HEK293 (cell line): ENCODE data around the gene SCYL3.

Experiments
- ELK4 ChIP-seq: IDR thresholded peaks from 2 replicates; pipeline ENCODE4 v1.6.1; 2011; ENCODE audit warnings: mild to moderate bottlenecking, low read depth, low read length, borderline replicate concordance
- HOXD13 ChIP-seq: sonication (generic); formaldehyde crosslinking; IDR thresholded peaks from 2 replicates; pipeline ENCODE4 v1.8.0; 2022; ENCODE audit warnings: missing genetic modification reagents, borderline replicate concordance
- KLF16 ChIP-seq: fragments of 450-650 bp; formaldehyde crosslinking; IDR thresholded peaks from 2 replicates; pipeline ENCODE4 v1.5.1; 2017; ENCODE audit warnings: missing biosample characterization, missing genetic modification characterization
- KLF17 ChIP-seq: fragments of 450-650 bp; formaldehyde crosslinking; IDR thresholded peaks from 2 replicates; pipeline ENCODE4 v1.5.1; 2016; ENCODE audit warnings: missing biosample characterization, missing genetic modification characterization
- OVOL3 ChIP-seq: fragments of 450-650 bp; formaldehyde crosslinking; IDR thresholded peaks from 2 replicates; pipeline ENCODE4 v1.5.1; 2016; ENCODE audit warnings: missing biosample characterization, missing genetic modification characterization
- PRDM6 ChIP-seq: fragments of 450-650 bp; formaldehyde crosslinking; IDR thresholded peaks from 2 replicates; pipeline ENCODE4 v1.5.1; 2017; ENCODE audit warnings: missing biosample characterization, missing genetic modification characterization
- SP7 ChIP-seq: fragments of 450-650 bp; formaldehyde crosslinking; IDR thresholded peaks from 2 replicates; pipeline ENCODE4 v1.5.1; 2016; ENCODE audit warnings: missing biosample characterization, missing genetic modification characterization
- WT1 ChIP-seq: fragments of 450-650 bp; formaldehyde crosslinking; IDR thresholded peaks from 2 replicates; pipeline ENCODE4 v1.5.1; 2016; ENCODE audit warnings: missing biosample characterization, missing genetic modification characterization
- ZBTB1 ChIP-seq: fragments of 450-650 bp; formaldehyde crosslinking; IDR thresholded peaks from 2 replicates; pipeline ENCODE4 v1.5.1; 2016; ENCODE audit warnings: missing biosample characterization, missing genetic modification characterization
- ZBTB20 ChIP-seq: fragments of 450-650 bp; formaldehyde crosslinking; IDR thresholded peaks from 2 replicates; pipeline ENCODE4 v1.5.1; 2016; ENCODE audit warnings: missing biosample characterization, missing genetic modification characterization
- ZBTB6 ChIP-seq: fragments of 450-650 bp; formaldehyde crosslinking; IDR thresholded peaks from 2 replicates; pipeline ENCODE4 v1.5.1; 2017; ENCODE audit warnings: missing biosample characterization, missing genetic modification characterization
- ZEB2 ChIP-seq: fragments of 450-650 bp; formaldehyde crosslinking; IDR thresholded peaks from 2 replicates; pipeline ENCODE4 v1.5.1; 2016; ENCODE audit warnings: missing biosample characterization, missing genetic modification characterization
- ZFP3 ChIP-seq: fragments of 450-650 bp; formaldehyde crosslinking; IDR thresholded peaks from 2 replicates; pipeline ENCODE4 v1.5.1; 2016; ENCODE audit warnings: low read depth, missing biosample characterization, missing genetic modification characterization
- ZFP37 ChIP-seq: fragments of 450-650 bp; formaldehyde crosslinking; IDR thresholded peaks from 2 replicates; pipeline ENCODE4 v1.5.1; 2016; ENCODE audit warnings: missing biosample characterization, missing genetic modification characterization
- ZNF140 ChIP-seq: fragments of 450-650 bp; formaldehyde crosslinking; IDR thresholded peaks from 2 replicates; pipeline ENCODE4 v1.5.1; 2016; ENCODE audit warnings: missing biosample characterization, missing genetic modification characterization
- ZNF155 ChIP-seq: fragments of 450-650 bp; formaldehyde crosslinking; IDR thresholded peaks from 2 replicates; pipeline ENCODE4 v1.5.1; 2016; ENCODE audit warnings: missing biosample characterization, missing genetic modification characterization
- ZNF202 ChIP-seq: fragments of 450-650 bp; formaldehyde crosslinking; IDR thresholded peaks from 2 replicates; pipeline ENCODE4 v1.5.1; 2016; ENCODE audit warnings: missing biosample characterization, missing genetic modification characterization, borderline replicate concordance
- ZNF223 ChIP-seq: fragments of 450-650 bp; formaldehyde crosslinking; IDR thresholded peaks from 2 replicates; pipeline ENCODE4 v1.5.1; 2016; ENCODE audit warnings: missing biosample characterization, missing genetic modification characterization
- ZNF239 ChIP-seq: fragments of 450-650 bp; formaldehyde crosslinking; IDR thresholded peaks from 2 replicates; pipeline ENCODE4 v1.5.1; 2016; ENCODE audit warnings: missing biosample characterization, missing genetic modification characterization
- ZNF302 ChIP-seq: fragments of 450-650 bp; formaldehyde crosslinking; IDR thresholded peaks from 2 replicates; pipeline ENCODE4 v1.5.1; 2016; ENCODE audit warnings: missing biosample characterization, missing genetic modification characterization, low read depth
- ZNF394 ChIP-seq: fragments of 450-650 bp; formaldehyde crosslinking; IDR thresholded peaks from 2 replicates; pipeline ENCODE4 v1.5.1; 2016; ENCODE audit warnings: missing biosample characterization, missing genetic modification characterization, mild to moderate bottlenecking, moderate library complexity, borderline replicate concordance
- ZNF398 ChIP-seq: fragments of 450-650 bp; formaldehyde crosslinking; IDR thresholded peaks from 2 replicates; pipeline ENCODE4 v1.5.1; 2017; ENCODE audit warnings: missing biosample characterization, missing genetic modification characterization
- ZNF501 ChIP-seq: fragments of 450-650 bp; formaldehyde crosslinking; IDR thresholded peaks from 2 replicates; pipeline ENCODE4 v1.5.1; 2016; ENCODE audit warnings: missing biosample characterization, missing genetic modification characterization
- ZNF548 ChIP-seq: fragments of 450-650 bp; formaldehyde crosslinking; IDR thresholded peaks from 2 replicates; pipeline ENCODE4 v1.5.1; 2016; ENCODE audit warnings: missing biosample characterization, missing genetic modification characterization
- ZNF621 ChIP-seq: fragments of 450-650 bp; formaldehyde crosslinking; IDR thresholded peaks from 2 replicates; pipeline ENCODE4 v1.5.1; 2017; ENCODE audit warnings: missing biosample characterization, missing genetic modification characterization
- ZNF629 ChIP-seq: fragments of 450-650 bp; formaldehyde crosslinking; IDR thresholded peaks from 2 replicates; pipeline ENCODE4 v1.5.1; 2017; ENCODE audit warnings: missing biosample characterization, missing genetic modification characterization
- ZNF645 ChIP-seq: fragments of 450-650 bp; formaldehyde crosslinking; IDR thresholded peaks from 2 replicates; pipeline ENCODE4; 2016; ENCODE audit warnings: missing biosample characterization, missing genetic modification characterization
- ZNF658 ChIP-seq: fragments of 450-650 bp; formaldehyde crosslinking; IDR thresholded peaks from 2 replicates; pipeline ENCODE4; 2016; ENCODE audit warnings: missing biosample characterization, missing genetic modification characterization
- ZNF747 ChIP-seq: fragments of 450-650 bp; formaldehyde crosslinking; IDR thresholded peaks from 2 replicates; pipeline ENCODE4 v1.5.1; 2016; ENCODE audit warnings: missing biosample characterization, missing genetic modification characterization
- ZNF777 ChIP-seq: fragments of 450-650 bp; formaldehyde crosslinking; IDR thresholded peaks from 2 replicates; pipeline ENCODE4 v1.5.1; 2017; ENCODE audit warnings: missing biosample characterization, missing genetic modification characterization, borderline replicate concordance
- ZNF791 ChIP-seq: fragments of 450-650 bp; formaldehyde crosslinking; IDR thresholded peaks from 2 replicates; pipeline ENCODE4 v1.5.1; 2016; ENCODE audit warnings: missing biosample characterization, missing genetic modification characterization
- ZSCAN23 ChIP-seq: fragments of 450-650 bp; formaldehyde crosslinking; IDR thresholded peaks from 2 replicates; pipeline ENCODE4 v1.5.1; 2016; ENCODE audit warnings: missing biosample characterization, missing genetic modification characterization

SCYL3 gene

GRCh38 chr1:169933984-169934725, 40.5 kb upstream of the SCYL3 start (continued):
- no peak for TF ChIP-seq ELK4
- TF ChIP-seq ZBTB6 (tag by site-specific recombination): peak; percentile 73
- TF ChIP-seq ZNF777 (tag by site-specific recombination): no peak
- no peak for TF ChIP-seq ZNF239 (tag by site-specific recombination)
- 0 out of 2 replicates have a peak, but pooled peaks have one; percentile 56 for TF ChIP-seq OVOL3 (tag by site-specific recombination)
- TF ChIP-seq ZNF140 (tag by site-specific recombination): no peak
- TF ChIP-seq ZNF621 (tag by site-specific recombination): no peak
- no peak for TF ChIP-seq ZNF645 (tag by site-specific recombination)
- TF ChIP-seq ZNF223 (tag by site-specific recombination): no peak
- TF ChIP-seq ZNF202: no peak
- no peak for TF ChIP-seq KLF17 (tag by site-specific recombination)
- TF ChIP-seq SP7 (tag by site-specific recombination): peak; percentile 35; the same call in 1 of the 2 replicates
- TF ChIP-seq ZNF747: no peak
- 0 out of 2 replicates have a peak, but pooled peaks have one; percentile 33 for TF ChIP-seq ZNF501
- TF ChIP-seq ZNF398 (tag by site-specific recombination): no peak
- TF ChIP-seq ZNF791 (tag by site-specific recombination): no peak
- TF ChIP-seq ZSCAN23 (tag by site-specific recombination): no peak
- peak; percentile 66; the same call in 1 of the 2 replicates for TF ChIP-seq ZEB2
- TF ChIP-seq ZFP37 (tag by site-specific recombination): no peak
- TF ChIP-seq ZNF394 (tag by site-specific recombination): no peak
- TF ChIP-seq ZNF629 (tag by site-specific recombination): peak; percentile 62
- no peak for TF ChIP-seq ZNF155
- TF ChIP-seq KLF16 (tag by site-specific recombination): 0 out of 2 replicates have a peak, but pooled peaks have one; percentile 33
- TF ChIP-seq ZFP3 (tag by site-specific recombination): no peak
- TF ChIP-seq HOXD13 (CRISPR knock-in tag): no peak
- TF ChIP-seq ZNF658 (tag by site-specific recombination): no peak
- TF ChIP-seq ZBTB1 (tag by site-specific recombination): no peak
- no peak for TF ChIP-seq ZBTB20
- peak; percentile 97 for TF ChIP-seq WT1 (tag by site-specific recombination)
- TF ChIP-seq ZNF548 (tag by site-specific recombination): no peak
- peak; percentile 96 for TF ChIP-seq PRDM6 (tag by site-specific recombination)
- TF ChIP-seq ZNF302 (tag by site-specific recombination): no peak
